HFF-Myc (cell line): ENCODE results near the gene PPM1M.

Source experiments
- DNase-seq: peaks from one replicate; pipeline ENCODE4 v3.0.0-alpha.2; 2011; ENCODE audit warnings: low read depth; ENCODE audit errors: extremely low read depth
- H3K4me3 ChIP-seq: replicated peaks from 2 replicates; pipeline ENCODE4 v1.5.1; 2011; ENCODE audit warnings: low read depth, mild to moderate bottlenecking, control low read depth, low read length
- CTCF ChIP-seq: IDR thresholded peaks from 2 replicates; pipeline ENCODE4 v1.5.1; 2012; ENCODE audit warnings: mild to moderate bottlenecking, low read depth, low read length, control low read depth; ENCODE audit errors: missing control alignments

Gene PPM1M

GRCh38 chr3:52256159-52256558 lies 10.6 kb downstream of the PPM1M start:
- TF ChIP-seq CTCF = no peak
- no peak for DNase-seq
- no peak overlapping the region for H3K4me3 ChIP-seq

DNA sequence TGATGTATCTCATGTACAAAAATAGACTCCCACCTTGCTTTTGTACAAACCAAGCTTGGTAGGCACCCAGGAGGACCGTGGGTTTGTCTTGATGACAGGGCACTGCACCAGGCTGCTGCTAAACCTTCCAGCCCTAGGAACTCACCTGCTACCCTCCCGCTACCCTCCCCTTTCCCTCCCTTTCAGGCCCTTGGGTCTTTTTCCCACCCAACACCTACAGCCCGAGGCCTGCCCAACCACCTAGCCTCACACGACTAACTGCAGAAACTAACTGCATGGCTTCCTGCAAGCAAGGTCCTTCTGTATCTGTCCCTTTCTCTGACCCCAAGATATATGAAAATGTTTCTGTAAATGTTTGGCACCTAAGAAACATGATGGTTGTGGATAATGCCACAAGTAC lies 11.1 kb downstream of the PPM1M start:
- no peak for TF ChIP-seq CTCF
- DNase-seq = no peak
- no peak overlapping the region for H3K4me3 ChIP-seq

DNA sequence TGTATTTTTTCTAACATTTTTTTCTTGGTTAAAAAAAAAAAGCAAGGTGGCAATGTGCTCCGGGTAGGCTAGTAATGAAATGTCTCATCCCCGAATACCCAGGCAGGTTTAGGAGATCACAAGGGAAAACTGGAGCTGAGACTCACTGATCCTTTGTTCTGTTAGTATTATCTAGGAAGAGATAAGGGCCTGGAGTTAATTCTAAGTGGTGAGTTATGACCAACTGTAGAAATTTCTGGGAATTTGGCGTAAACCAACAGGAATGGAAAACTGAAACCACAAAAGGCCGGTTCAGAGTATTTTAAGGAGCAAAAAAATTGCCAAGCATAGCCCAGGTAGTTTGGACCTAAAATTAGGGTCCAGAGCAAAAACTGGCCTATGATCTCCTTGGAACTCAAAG lies 12.4 kb downstream of the PPM1M start:
- no peak for DNase-seq
- no peak overlapping the region for H3K4me3 ChIP-seq
- no peak for TF ChIP-seq CTCF

DNA sequence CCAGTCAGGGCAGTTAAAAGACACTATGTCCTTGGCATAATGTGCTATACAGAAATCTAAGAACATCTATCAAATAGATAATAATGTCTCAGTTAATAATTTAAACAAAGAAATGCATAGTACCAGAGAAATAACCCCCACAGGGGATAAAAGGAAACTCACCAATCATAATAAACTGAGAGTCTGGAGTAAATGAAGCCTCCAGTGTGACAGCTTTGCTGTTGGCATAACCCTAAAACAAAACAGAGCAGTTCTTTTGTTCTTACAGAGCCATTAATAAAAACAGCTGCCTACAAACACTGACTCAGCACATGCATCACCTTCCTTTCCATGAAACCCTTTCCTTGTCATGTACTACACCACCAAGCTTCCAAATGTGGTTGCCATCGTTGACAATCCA lies 13.5 kb downstream of the PPM1M start:
- no peak for TF ChIP-seq CTCF
- no peak for DNase-seq
- no peak overlapping the region for H3K4me3 ChIP-seq

GRCh38 chr3:52259448-52259847 lies 13.9 kb downstream of the PPM1M start:
- H3K4me3 ChIP-seq = no peak overlapping the region
- DNase-seq = no peak
- TF ChIP-seq CTCF = no peak

- no peak for DNase-seq
- no peak for TF ChIP-seq CTCF
- H3K4me3 ChIP-seq = no peak overlapping the region
Measured at GRCh38 chr3:52262447-52262846, 16.9 kb downstream of the PPM1M start.

GRCh38 chr3:52265387-52265786 lies 19.8 kb downstream of the PPM1M start:
- H3K4me3 ChIP-seq = no peak overlapping the region
- TF ChIP-seq CTCF = no peak
- DNase-seq = no peak
